GM12864 (cell line): Measurements from ENCODE around the gene KAT5.

Source experiments
- DNase-seq: peaks from one replicate; pipeline ENCODE4 v3.0.0-alpha.2; 2011; ENCODE audit warnings: low read depth
- H3K4me3 ChIP-seq: 2 replicates; pipeline ENCODE4 v1.5.1; 2011; ENCODE audit warnings: mild to moderate bottlenecking, low read depth, low read length, control low read depth
- TF ChIP-seq, protein P1 (sequence below): IDR thresholded peaks from 2 replicates; pipeline ENCODE4 v1.5.1; 2011; ENCODE audit warnings: low read depth, mild to moderate bottlenecking, moderate library complexity, low read length, control low read depth, inconsistent platforms; ENCODE audit errors: missing control alignments

The KAT5 gene

DNA sequence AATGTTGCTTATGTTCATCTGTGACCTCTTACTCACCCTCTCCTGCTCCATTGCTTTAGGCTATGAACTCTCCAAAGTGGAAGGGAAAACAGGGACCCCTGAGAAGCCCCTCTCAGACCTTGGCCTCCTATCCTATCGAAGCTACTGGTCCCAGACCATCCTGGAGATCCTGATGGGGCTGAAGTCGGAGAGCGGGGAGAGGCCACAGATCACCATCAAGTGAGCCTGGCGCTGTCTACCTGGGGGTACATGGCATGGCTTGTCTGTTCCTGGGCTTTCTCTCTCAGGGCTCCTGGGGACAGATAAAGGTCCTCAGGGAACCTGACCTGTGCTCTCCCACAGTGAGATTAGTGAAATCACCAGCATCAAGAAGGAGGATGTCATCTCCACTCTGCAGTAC lies 6.5 kb downstream of the KAT5 start:
- H3K4me3 ChIP-seq = no peak overlapping the region
- TF ChIP-seq, protein P1, sequence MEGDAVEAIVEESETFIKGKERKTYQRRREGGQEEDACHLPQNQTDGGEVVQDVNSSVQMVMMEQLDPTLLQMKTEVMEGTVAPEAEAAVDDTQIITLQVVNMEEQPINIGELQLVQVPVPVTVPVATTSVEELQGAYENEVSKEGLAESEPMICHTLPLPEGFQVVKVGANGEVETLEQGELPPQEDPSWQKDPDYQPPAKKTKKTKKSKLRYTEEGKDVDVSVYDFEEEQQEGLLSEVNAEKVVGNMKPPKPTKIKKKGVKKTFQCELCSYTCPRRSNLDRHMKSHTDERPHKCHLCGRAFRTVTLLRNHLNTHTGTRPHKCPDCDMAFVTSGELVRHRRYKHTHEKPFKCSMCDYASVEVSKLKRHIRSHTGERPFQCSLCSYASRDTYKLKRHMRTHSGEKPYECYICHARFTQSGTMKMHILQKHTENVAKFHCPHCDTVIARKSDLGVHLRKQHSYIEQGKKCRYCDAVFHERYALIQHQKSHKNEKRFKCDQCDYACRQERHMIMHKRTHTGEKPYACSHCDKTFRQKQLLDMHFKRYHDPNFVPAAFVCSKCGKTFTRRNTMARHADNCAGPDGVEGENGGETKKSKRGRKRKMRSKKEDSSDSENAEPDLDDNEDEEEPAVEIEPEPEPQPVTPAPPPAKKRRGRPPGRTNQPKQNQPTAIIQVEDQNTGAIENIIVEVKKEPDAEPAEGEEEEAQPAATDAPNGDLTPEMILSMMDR = no peak
- no peak for DNase-seq

DNA sequence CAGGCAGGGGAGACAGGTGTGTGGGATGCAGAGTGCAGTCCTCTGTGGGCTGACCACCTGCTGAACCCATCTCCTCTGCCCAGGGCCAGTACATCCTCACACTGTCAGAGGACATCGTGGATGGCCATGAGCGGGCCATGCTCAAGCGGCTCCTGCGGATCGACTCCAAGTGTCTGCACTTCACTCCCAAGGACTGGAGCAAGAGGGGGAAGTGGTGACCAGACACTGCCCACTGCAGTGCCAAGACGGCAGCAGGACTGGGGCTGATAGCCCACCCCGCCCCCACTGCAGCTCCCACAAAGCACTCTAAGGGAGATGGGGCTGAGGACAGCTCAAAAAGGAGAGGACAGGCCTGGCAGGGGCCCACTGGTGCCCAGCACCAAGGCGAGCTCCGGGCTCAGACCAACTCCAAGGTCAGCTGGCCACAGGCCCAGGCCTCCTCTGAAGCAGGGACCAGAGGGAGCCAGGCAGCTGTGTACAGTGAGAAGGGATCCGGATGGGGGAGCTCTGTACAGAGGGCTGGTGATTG lies 7.0 kb downstream of the KAT5 start:
- no peak for DNase-seq
- TF ChIP-seq, protein P1 = no peak
- peak overlapping the region; percentile 73 for H3K4me3 ChIP-seq

DNA sequence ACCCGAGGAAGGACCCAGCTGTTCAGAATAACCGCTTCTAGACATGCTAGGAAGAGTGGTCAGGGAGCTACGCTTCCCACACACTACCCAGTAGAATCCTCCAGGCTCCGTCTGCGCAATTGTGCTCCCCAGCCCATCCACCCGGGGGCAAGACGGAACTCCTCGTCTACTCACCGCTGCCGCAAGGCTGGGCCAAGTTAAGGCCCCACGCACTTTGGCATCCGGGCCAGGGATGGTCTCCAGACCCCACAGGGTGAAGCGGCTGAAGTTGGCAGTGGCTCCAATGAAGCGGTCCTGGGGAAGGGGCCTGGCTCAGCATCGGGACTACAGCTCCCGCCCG lies 7.8 kb downstream of the KAT5 start:
- DNase-seq = no peak
- TF ChIP-seq, protein P1 = no peak
- H3K4me3 ChIP-seq = peak overlapping the region; percentile 73

DNA sequence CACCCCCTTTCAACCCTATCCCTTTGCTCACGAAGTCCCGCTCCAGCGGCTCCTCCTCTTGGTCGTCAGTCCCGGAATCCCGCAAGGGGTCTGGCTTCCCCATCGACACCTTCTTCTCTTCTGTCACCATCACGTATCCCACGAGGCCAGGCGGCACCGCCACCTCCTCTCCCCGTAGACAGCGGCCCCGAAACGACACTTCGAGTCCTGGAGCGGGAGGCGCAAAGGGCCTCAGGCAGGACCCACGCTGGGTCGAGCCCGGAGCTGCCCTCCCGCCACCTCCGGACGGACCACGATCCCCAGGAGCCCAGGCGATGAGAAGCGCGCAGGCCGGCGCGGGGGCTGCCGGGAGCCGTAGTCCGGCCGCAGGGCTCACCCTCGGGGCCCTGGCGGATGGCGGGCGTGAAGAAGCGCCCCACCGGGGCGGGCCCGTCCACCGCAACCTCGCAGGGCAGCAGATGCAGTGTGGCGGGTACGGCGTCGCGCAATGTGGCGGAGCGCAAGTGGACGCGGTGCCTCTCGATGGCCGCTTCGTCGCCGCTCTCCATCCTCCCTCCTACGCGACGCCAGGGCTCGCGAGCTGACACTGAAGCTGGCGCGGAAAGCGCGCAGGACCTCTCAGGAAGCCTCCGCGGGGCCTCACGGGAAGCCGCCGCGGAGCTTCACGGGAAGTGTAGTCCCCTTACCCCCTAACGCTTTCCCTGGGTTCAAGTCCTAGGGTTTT lies 8.3 kb downstream of the KAT5 start, which contains the start of gene RNASEH2C:
RNASEH2C (minus strand) TSS at position 588 of the 724 bp plus-strand sequence; CDS start at position 548, 40 bp downstream.
- DNase-seq = peak; percentile 49
- TF ChIP-seq, protein P1 = no peak
- peak within 1 kb of the TSS; percentile 73 for H3K4me3 ChIP-seq

DNA sequence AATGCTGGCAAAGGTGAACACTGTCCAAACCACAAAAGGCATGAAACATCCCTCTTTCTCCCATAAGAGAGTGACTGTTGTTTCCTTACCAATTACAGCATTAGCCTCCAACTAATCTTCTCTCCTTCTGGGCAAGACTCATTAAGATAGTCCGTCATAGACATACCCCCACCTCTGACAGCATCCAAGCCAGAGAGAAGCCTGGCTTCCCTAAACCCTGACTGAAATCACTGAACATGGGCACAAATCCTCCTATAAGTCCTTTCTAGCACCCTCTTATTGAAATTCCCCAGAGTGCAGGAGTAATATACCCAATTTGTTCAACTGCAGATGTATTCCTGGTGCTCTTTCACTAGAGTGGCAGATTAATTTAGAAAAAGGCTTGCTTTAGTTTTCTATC lies 10.2 kb downstream of the KAT5 start:
- H3K4me3 ChIP-seq = no peak overlapping the region
- DNase-seq = no peak

DNA sequence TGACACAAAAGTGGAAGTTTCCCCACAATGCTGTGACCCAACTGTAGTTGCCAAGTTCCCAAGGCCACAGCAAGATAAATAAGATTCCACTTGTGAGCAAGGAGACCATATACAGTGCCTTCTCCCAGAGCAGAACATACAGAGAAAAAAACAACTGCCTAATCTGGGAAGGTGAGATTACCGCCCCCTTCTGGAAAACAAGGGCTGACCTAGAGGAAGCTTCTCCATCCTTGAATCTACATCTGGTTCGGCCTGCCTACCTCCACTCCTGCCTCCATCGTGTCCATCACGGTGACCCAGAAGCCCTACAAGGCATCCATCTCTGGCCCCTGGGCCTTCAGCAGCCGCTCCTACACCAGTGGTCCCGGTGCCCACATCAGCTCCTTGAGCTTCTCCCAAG lies 14.6 kb downstream of the KAT5 start:
- no peak overlapping the region for H3K4me3 ChIP-seq
- DNase-seq = no peak
- TF ChIP-seq, protein P1 = peak; percentile 31

More for the DNA sequence above, 10.2 kb downstream of the KAT5 start:
- TF ChIP-seq, protein P1 = no peak

DNA sequence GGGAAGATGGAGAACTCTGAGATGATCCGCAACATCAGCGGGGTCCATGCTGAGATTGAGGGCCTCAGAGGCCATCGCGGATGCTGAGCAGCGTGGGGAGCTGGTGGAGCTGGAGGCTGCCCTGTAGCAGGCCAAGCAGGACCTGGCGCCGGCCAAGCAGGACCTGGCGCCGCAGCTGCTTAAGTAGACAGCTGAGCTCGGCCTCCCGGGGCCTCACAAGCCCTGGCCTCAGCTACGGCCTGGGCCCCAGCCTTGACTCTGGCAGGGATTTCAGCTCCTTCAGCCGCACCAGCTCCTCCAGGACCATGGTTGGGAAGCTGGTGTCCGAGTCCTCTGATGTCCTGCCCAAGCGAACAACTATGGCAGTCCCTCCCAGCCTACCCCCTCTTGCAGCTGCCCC lies 15.8 kb downstream of the KAT5 start:
- DNase-seq = no peak
- TF ChIP-seq, protein P1 = no peak

More for the DNA sequence above, 15.8 kb downstream of the KAT5 start:
- no peak overlapping the region for H3K4me3 ChIP-seq
